ENCODE measurements around the gene FLACC1.

DNA sequence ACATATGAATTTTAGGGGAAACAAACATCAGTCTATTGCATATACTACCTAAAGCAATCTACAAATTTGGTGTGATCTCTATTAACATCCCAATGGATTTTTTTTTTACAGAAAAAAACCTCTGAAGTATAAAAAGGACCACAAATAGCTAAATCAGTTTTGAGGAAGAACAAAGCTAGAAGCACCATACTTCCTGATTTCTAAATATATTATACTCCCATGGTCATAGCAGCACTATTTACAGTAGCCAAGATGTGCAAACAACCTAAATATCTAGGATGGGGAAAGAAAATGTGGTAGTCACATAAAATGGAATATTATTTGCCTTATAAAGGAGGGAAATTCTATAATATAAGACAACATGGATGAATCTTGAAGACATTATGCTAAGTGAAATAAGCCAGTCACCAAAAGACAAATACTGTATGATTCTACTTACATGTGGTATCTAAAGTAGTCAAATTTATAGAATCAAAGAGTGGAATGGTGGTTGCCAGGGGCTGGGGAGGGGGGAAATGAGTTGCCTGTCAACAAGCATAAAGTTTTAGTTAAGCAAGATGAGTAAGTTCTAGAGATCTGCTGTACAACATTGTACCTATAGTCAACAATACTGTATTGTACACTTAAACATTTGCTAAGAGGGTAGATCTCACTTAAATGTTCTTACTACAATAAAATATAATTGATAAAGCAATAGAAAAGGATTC lies 114.4 kb downstream of the FLACC1 start:
- TF ChIP-seq, protein P1, sequence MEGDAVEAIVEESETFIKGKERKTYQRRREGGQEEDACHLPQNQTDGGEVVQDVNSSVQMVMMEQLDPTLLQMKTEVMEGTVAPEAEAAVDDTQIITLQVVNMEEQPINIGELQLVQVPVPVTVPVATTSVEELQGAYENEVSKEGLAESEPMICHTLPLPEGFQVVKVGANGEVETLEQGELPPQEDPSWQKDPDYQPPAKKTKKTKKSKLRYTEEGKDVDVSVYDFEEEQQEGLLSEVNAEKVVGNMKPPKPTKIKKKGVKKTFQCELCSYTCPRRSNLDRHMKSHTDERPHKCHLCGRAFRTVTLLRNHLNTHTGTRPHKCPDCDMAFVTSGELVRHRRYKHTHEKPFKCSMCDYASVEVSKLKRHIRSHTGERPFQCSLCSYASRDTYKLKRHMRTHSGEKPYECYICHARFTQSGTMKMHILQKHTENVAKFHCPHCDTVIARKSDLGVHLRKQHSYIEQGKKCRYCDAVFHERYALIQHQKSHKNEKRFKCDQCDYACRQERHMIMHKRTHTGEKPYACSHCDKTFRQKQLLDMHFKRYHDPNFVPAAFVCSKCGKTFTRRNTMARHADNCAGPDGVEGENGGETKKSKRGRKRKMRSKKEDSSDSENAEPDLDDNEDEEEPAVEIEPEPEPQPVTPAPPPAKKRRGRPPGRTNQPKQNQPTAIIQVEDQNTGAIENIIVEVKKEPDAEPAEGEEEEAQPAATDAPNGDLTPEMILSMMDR (conservative IDR thresholded peaks at IDR 0.05): no peak
- TF ChIP-seq ZFX (IDR thresholded peaks at IDR 0.05): no peak
